Neural progenitor cell (in vitro differentiated cells): ENCODE results near the gene LMX1B.

Experiments used
- EZH2 ChIP-seq: fragments of 200-600 bp; sonication (generic); IDR thresholded peaks from 2 replicates; pipeline ENCODE4 v1.6.1; 2017; ENCODE audit warnings: antibody characterized with exemption, mild to moderate bottlenecking, moderate library complexity
- TF ChIP-seq, protein P1 (sequence below): fragments of 200-600 bp; sonication (generic); IDR thresholded peaks from 2 replicates; pipeline ENCODE4 v1.5.1; 2017; ENCODE audit warnings: antibody characterized with exemption, mild to moderate bottlenecking

DNA sequence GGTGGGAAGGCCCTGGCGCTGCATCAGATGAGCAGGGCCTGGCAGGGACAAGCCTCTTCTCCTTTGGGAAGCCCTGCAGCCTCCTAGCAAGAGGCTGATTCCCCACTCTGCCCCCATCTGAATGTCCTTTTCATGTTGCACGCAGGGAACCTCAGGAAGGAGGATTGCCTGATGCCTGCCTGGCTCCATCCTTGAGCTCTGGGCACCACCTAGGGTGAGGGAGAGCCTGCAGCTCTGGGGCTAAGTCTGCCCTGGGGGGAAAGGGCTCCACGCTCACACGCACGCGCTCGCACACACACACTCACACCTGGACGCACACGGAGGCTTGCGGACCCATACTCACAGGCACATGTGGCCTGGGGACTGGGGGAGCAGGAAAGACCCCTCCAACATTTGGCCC lies 86.6 kb downstream of the LMX1B start:
- TF ChIP-seq, protein P1, sequence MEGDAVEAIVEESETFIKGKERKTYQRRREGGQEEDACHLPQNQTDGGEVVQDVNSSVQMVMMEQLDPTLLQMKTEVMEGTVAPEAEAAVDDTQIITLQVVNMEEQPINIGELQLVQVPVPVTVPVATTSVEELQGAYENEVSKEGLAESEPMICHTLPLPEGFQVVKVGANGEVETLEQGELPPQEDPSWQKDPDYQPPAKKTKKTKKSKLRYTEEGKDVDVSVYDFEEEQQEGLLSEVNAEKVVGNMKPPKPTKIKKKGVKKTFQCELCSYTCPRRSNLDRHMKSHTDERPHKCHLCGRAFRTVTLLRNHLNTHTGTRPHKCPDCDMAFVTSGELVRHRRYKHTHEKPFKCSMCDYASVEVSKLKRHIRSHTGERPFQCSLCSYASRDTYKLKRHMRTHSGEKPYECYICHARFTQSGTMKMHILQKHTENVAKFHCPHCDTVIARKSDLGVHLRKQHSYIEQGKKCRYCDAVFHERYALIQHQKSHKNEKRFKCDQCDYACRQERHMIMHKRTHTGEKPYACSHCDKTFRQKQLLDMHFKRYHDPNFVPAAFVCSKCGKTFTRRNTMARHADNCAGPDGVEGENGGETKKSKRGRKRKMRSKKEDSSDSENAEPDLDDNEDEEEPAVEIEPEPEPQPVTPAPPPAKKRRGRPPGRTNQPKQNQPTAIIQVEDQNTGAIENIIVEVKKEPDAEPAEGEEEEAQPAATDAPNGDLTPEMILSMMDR, result no peak
- no peak for TF ChIP-seq EZH2
